AG08396 (cell line): Measurements from ENCODE around the gene EFHC1.

Experiments used
- DNase-seq: peaks from one replicate; pipeline ENCODE4 v3.0.0; 2012; ENCODE audit warnings: low spot score, mixed read lengths

EFHC1 gene

GRCh38 chr6:52503323-52503747 lies 83.2 kb downstream of the EFHC1 start:
- DNase-seq: no peak

DNA sequence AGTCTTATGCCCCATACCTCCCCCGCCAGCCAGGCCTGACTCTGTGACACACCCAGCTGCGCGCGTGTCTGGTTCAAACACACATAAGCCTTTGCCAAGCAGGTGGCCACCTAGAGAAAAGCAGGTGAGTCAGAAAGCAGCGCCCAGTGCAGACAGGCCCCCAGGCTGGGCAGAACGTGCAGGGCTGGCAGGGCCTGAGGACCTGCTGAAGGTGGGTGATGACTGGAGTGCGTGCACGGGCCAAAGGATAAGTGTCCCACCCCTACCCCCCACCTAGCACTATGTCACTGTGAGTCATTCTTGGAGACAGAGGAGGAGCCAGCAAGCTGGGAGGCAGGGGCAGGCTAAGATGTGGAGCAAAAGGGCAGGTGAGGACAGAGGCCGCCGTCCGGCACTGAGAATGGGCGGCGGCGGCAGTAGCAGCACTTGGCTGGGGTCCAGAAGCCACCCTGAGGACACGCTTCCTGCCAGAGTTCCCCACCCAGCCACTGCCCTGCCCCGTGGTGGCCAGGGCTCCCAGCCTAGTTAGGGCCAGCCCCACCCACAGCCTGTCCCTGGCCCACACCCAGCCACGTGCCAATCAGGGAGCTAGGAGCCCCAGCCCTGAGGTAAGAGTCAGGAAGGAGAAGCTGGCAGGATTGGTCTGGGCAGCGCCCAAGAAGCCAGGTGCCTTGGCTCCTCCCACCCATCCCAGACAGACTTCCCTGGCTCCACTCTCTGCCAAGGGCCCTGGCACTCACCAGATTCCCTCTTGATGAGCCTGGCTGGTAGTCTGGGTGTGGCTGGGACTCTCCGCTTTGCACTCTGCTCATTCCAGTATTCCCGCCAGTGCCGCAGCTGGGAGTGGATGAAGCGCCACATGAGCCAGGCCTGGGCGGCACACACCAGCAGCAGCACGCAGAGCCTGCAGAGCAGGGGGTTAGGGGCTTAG lies 84.0 kb downstream of the EFHC1 start:
- peak; percentile 43 for DNase-seq

DNA sequence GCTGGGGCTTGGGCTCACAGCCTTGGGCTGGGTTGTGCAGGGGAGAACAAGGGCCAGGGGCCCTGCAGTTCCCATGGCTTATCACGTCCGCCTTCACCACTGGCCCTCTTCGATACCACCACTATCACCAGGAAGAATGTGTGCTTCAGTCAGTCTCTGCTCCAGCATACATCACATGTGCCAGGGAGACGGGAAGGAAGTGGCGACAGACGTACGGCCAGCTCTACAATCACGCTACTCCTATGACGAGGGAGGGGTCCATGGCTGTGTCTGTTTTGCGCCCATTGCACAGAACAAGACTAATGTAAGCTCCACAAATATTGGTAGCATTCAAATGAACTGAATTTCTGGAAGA lies 84.6 kb downstream of the EFHC1 start:
- no peak for DNase-seq

DNA sequence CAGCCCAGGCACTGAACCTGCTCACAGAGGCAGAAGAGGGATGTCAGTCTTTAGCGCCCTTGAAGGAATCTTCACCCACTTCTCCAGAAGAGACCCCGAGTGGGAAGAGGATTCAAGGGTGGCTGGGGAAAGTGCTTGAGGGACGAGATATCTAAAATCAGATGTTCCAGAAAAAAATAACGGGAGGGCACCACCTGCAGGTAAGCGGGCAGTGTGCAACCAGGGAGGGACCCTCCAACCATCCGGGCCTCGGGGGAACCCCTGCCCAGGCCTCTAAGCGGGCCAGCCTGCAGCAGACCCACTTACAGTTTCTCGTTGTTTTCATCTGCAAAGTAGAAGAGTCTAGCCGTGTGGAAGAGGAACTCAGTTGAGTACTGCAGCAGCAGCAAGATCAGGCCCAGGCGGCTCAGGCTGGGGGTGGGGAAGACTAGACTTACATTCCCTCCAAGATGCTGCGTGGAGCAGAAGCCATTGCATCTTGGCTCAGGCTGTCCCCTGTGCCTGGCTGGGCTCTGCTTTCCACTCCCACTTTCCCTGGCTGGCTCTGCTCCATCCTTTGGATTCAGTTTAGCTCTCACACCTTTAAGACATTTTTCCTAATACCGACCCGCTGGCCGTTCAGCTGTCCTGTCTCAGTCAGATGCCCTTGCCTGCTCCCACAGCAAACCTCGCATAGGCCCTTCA lies 85.7 kb downstream of the EFHC1 start:
- no peak for DNase-seq

- DNase-seq: no peak
These were observed 86.3 kb downstream of the EFHC1 start for GRCh38 chr6:52506476-52506875.

- DNase-seq: peak; percentile 45
These were observed 87.6 kb downstream of the EFHC1 start for GRCh38 chr6:52507557-52508260.

GRCh38 chr6:52508261-52508739 lies 88.2 kb downstream of the EFHC1 start:
- DNase-seq: no peak

DNA sequence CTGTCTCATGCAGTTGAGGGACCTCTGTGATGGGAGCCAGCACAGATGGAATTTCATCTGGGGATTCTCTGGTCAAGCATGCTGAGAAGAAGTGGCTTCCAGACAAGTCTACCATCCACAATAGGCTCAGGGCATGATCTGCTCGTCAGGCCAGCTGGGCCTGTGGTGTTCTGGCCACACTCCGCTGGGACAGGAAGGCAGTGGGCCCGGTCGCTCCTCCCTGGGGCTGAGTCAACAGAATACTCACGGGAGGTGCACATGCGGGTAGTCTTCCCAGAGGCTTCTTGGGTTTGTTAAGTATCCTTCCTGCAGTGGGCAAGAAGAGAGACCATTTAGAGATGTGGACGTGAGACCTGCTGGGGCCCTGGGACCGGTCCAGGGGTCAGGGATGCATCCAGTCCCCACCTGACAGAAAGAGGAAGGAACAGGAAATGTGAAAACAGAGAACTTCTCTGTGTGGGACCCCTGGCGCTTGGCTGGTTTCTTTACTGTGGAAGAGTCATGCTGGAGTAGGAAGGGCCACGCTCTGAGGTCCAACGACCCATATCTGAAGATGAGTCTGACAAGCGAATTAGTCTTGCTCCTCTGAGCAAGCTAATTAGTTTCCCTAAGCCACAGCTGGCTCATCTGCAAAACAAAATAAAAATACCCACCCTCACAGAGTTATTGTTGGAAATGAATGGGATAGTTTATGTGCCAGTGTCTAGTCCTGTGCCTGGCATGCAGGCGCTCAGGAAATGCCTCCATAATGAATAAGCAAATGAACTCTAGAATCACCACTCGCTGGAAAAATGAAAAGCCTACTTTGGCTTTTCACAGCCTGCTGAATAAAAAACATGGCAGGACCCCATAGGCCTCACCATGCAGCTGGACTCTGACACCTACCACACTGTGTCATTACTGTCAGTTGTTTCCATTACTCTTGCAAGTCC lies 89.4 kb downstream of the EFHC1 start:
- no peak for DNase-seq

GRCh38 chr6:52510213-52510562 lies 90.0 kb downstream of the EFHC1 start:
- DNase-seq: no peak

DNA sequence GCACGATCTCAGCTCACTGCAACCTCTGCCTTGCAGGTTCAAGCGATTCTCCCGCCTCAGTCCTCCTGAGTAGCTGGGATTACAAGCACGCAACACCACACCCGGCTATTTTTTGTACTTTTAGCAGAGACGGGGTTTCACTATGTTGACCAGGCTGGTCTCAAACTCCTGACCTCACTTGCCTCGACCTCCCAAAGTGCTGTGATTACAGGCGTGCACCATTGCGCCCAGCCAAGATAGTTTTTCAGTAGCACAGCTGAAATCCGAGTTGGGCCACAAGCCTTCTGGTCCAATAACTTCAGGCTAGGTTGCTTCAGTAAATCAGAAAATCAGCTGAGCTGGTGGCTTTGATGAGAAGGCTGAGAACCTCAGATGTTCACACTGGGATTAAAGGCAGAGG lies 91.0 kb downstream of the EFHC1 start:
- DNase-seq: no peak

DNA sequence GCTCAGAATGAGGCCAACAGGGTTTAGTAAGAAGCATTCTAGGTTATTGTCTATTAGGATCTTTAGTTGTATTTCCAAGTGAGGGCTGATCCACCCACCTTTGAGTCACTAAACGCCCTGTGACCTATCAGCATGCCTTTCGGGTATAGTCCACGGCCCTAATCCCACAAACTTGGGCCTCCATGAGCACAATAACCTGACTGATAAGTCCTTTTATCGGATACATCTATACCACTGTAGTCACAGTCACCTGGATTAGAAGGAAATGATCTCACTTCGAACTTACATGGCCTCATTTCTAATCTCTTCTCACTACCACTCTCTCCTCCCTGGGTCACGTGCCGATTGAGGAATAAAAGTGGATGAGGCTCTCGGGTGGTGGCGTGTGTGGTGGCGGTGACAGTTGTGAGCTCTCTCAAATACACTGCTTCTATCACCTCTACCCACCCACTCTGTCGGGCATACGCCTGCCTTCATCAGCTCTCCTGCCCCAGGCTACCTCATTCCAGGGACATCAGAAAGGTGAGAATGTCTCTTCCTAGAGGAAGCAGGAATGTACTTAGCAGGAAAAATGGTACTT lies 91.5 kb downstream of the EFHC1 start:
- no peak for DNase-seq

DNA sequence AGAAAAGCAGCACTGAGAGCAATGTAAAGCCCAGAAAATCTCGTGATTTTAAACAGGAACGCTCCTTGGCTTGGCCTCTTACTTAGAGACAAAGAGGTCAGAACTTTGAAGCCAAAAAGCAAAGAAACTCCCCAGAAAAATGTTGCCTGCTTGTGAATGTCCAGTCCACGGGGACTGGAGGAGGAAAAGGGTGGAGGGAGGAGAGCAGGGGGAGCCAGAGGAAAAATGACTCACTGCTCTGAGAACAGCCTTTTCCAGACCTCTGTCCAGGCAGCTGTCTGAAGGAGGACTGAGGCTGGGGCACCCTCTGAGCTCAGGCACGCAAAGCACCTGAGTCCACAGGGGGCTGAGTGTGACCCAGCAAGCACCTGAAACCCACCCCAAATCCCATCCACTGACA lies 92.1 kb downstream of the EFHC1 start:
- peak; percentile 84 for DNase-seq

- DNase-seq: no peak
These were observed 93.3 kb downstream of the EFHC1 start for GRCh38 chr6:52513464-52513863.

- DNase-seq: no peak
These were observed 93.8 kb downstream of the EFHC1 start for GRCh38 chr6:52513896-52514295.

GRCh38 chr6:52514514-52514913 lies 94.4 kb downstream of the EFHC1 start:
- peak; percentile 43 for DNase-seq

DNA sequence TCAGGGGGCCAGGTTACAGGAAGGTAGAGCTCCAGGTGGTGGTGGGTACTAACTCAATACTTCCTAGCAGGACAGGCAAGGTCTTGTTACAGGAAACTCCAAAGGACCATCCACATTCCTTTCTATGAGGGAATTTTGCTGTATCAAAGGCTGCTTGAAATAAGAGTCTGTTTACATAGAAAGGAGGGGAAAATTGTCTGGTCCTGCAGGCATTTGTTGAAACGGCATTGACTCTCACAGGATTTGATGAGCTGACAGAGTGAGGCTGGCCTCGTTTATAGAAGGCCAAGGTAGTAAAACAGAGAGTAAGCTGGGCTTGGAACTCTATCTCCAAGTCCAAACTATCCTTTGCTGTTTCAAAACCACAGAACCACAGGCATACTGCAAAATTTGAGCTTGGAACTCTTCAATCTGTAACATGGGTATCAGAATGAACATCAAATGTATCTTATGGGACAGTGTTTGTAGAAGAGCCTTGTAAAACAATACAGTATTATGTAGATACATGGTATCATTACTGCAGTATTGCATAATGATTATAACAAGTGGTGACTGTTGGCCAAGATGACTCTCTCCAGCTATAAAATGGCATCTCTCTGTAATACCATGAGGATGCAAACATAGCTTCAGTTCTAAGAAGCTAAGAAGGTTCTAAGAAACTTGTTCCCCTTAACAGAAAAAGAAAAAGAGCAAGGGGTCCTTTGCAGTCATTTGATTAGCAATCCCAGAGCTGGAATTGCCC lies 95.2 kb downstream of the EFHC1 start:
- no peak for DNase-seq

- no peak for DNase-seq
These were observed 96.1 kb downstream of the EFHC1 start for GRCh38 chr6:52516269-52516668.

DNA sequence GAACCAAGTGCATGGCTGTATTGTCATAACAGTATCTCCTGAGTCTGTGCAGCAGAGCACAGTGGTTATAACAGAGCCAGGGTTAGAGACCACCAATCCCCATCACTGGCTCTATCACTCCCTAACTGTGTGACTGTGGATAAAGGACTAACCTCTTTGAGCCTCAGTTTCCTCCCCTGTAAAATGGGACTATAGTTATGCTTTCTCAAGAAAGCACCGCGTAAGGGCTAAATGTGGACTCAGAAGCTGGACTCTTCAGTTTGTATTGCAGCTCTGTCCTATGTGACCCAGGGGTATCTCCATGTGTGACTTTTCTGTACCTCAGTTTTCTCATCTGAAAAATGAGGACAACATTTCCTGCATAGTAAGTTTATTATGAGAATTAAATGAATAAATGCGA lies 96.8 kb downstream of the EFHC1 start:
- DNase-seq: no peak

DNA sequence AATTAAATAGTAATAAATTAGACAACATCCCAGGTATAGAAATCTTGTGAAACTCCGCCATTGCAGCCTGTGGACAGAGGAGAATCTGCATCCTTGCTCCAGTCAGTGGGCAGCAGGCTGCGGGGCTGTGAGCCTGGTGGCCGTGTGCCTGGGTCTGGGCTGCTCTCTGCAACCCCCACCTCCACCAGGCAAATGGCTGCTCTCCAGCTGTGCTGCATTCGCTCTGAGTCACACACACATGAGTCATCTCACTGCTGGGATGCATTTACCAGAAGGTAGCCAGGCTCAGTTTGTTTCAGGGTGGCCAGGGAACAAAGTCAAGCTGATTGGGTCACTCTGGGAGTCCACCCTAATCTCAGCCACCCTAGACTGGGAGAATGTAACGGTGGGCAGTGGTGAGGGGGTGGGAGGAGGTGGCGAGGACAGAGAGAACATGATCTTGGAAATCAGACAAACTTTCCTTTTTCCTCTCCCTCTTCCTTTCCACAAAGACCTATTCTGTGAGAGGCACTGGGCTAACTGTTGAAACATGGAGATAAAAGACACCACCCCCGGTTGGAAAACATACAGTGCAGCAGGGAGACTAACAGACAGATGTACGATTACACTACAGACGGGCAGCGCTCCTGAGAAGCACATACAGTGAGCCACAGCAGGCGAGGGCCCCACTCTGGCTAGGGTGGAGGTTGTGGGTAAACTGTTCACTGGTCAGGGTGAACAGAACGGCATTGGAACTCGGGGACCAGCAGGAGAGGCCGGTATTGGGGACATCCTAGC lies 97.5 kb downstream of the EFHC1 start:
- DNase-seq: peak; percentile 89
